Choroid plexus epithelial cell (primary cell): ENCODE results near the gene TMEM258.

ENCODE experiments used
- DNase-seq: peaks from one replicate; pipeline ENCODE4 v3.0.0-alpha.2; 2010; ENCODE audit warnings: low read depth
- H3K4me3 ChIP-seq: 2 replicates; pipeline ENCODE4 v1.5.1; 2011; ENCODE audit warnings: low read depth, mild to moderate bottlenecking, control low read depth, low read length, moderate library complexity
- CTCF ChIP-seq: conservative IDR thresholded peaks from 2 replicates; pipeline ENCODE4 v1.5.1; 2011; ENCODE audit warnings: low read depth, mild to moderate bottlenecking, control low read depth, inconsistent platforms, low read length, moderate library complexity

Gene TMEM258

GRCh38 chr11:61820174-61820573, 27.8 kb upstream of the TMEM258 start:
- TF ChIP-seq CTCF, result no peak
- H3K4me3 ChIP-seq, result no peak overlapping the region
- DNase-seq, result peak; percentile 67

- peak overlapping the region; percentile 86 for H3K4me3 ChIP-seq
- DNase-seq, result no peak
- no peak for TF ChIP-seq CTCF
Measured at GRCh38 chr11:61817471-61818202, 25.2 kb upstream of the TMEM258 start.

GRCh38 chr11:61816736-61817455, 24.5 kb upstream of the TMEM258 start, which contains the start of gene FADS1:
Gene FADS1, minus strand, starts transcription at chr11:61817003. Its CDS starts 74 bp downstream, at chr11:61816929.
- peak; percentile 49 for TF ChIP-seq CTCF
- peak within 1 kb of the TSS; percentile 86 for H3K4me3 ChIP-seq
- DNase-seq, result peak; percentile 93

- H3K4me3 ChIP-seq, result peak overlapping the region; percentile 86
- TF ChIP-seq CTCF, result no peak
- DNase-seq, result peak; percentile 73
Measured at GRCh38 chr11:61815790-61816735, 23.7 kb upstream of the TMEM258 start.

GRCh38 chr11:61814958-61815789, 22.8 kb upstream of the TMEM258 start:
- DNase-seq, result peak; percentile 96
- TF ChIP-seq CTCF, result no peak
- peak overlapping the region; percentile 86 for H3K4me3 ChIP-seq
